Activated T-cell treated with anti-CD3 and anti-CD28 coated beads, Interleukin-2, amount 50 U/mL, for 24 hours (primary cell): Measurements from ENCODE around the gene MRPL40.

Source experiments
- DNase-seq: peaks from one replicate; pipeline ENCODE4 v3.0.0-alpha.2; 2020
- H3K27ac Mint-ChIP-seq: 2 replicates; pipeline ENCODE4 v1.8.0; 2020; ENCODE audit warnings: mild to moderate bottlenecking, mixed read lengths
- H3K27me3 Mint-ChIP-seq: 2 replicates; pipeline ENCODE4 v1.8.0; 2020; ENCODE audit warnings: mixed read lengths
- H3K36me3 Mint-ChIP-seq: 2 replicates; pipeline ENCODE4 v1.8.0; 2020; ENCODE audit warnings: low read depth, mixed read lengths
- H3K4me1 Mint-ChIP-seq: 2 replicates; pipeline ENCODE4 v1.8.0; 2020; ENCODE audit warnings: low read depth, mixed read lengths
- H3K4me3 Mint-ChIP-seq: 2 replicates; pipeline ENCODE4 v1.8.0; 2020; ENCODE audit warnings: mild to moderate bottlenecking, moderate library complexity, mixed read lengths
- H3K9me3 Mint-ChIP-seq: 2 replicates; pipeline ENCODE4 v1.8.0; 2020; ENCODE audit warnings: mixed read lengths

Gene MRPL40

GRCh38 chr22:19455585-19456370 is 23.4 kb downstream of the MRPL40 start:
- Mint-ChIP-seq H3K27me3 (no peaks in the 10 kb centered on the region), H3K4me1 (peaks cover 11% of the 10 kb centered on the region), H3K27ac (peak overlapping the region; percentile 44), H3K4me3 (no peak overlapping the region), H3K36me3 (peaks cover 96% of the 10 kb centered on the region), H3K9me3 (no peaks in the 10 kb centered on the region)
- no peak for DNase-seq

- peaks cover 11% of the 10 kb centered on the region for H3K4me1 Mint-ChIP-seq
- H3K27ac Mint-ChIP-seq = peak overlapping the region; percentile 28
- no peaks in the 10 kb centered on the region for H3K27me3 Mint-ChIP-seq
- DNase-seq = no peak
- peaks cover 96% of the 10 kb centered on the region for H3K36me3 Mint-ChIP-seq
- no peak overlapping the region for H3K4me3 Mint-ChIP-seq
- no peaks in the 10 kb centered on the region for H3K9me3 Mint-ChIP-seq
Observed at GRCh38 chr22:19456541-19456940, 24.2 kb downstream of the MRPL40 start.

- peak overlapping the region; percentile 22 for H3K27ac Mint-ChIP-seq
- no peaks in the 10 kb centered on the region for H3K9me3 Mint-ChIP-seq
- H3K4me3 Mint-ChIP-seq = no peak overlapping the region
- H3K4me1 Mint-ChIP-seq = peaks cover 11% of the 10 kb centered on the region
- no peaks in the 10 kb centered on the region for H3K27me3 Mint-ChIP-seq
- DNase-seq = no peak
- H3K36me3 Mint-ChIP-seq = peaks cover 91% of the 10 kb centered on the region
Observed at GRCh38 chr22:19457828-19458428, 25.6 kb downstream of the MRPL40 start.

GRCh38 chr22:19460036-19460435 is 27.7 kb downstream of the MRPL40 start:
- Mint-ChIP-seq H3K27ac (no peak overlapping the region), H3K9me3 (no peaks in the 10 kb centered on the region), H3K27me3 (no peaks in the 10 kb centered on the region), H3K4me1 (peaks cover 4% of the 10 kb centered on the region), H3K36me3 (peaks cover 90% of the 10 kb centered on the region), H3K4me3 (no peak overlapping the region)
- DNase-seq = no peak

- H3K4me3 Mint-ChIP-seq = no peak overlapping the region
- peaks cover 90% of the 10 kb centered on the region for H3K36me3 Mint-ChIP-seq
- H3K4me1 Mint-ChIP-seq = no peaks in the 10 kb centered on the region
- no peaks in the 10 kb centered on the region for H3K27me3 Mint-ChIP-seq
- H3K9me3 Mint-ChIP-seq = no peaks in the 10 kb centered on the region
- DNase-seq = no peak
- no peak overlapping the region for H3K27ac Mint-ChIP-seq
Observed at GRCh38 chr22:19461506-19461905, 29.2 kb downstream of the MRPL40 start.

GRCh38 chr22:19463008-19463407 is 30.7 kb downstream of the MRPL40 start:
- DNase-seq = no peak
- Mint-ChIP-seq H3K36me3 (peaks cover 91% of the 10 kb centered on the region), H3K27me3 (no peaks in the 10 kb centered on the region), H3K9me3 (no peaks in the 10 kb centered on the region), H3K27ac (no peak overlapping the region), H3K4me1 (no peaks in the 10 kb centered on the region), H3K4me3 (no peak overlapping the region)

- Mint-ChIP-seq H3K4me1 (no peaks in the 10 kb centered on the region), H3K27me3 (no peaks in the 10 kb centered on the region), H3K36me3 (peaks cover 92% of the 10 kb centered on the region), H3K27ac (peak overlapping the region; percentile 23), H3K9me3 (no peaks in the 10 kb centered on the region), H3K4me3 (no peak overlapping the region)
- DNase-seq = no peak
Observed at GRCh38 chr22:19463491-19464469, 31.4 kb downstream of the MRPL40 start.

GRCh38 chr22:19464546-19464945 is 32.2 kb downstream of the MRPL40 start:
- Mint-ChIP-seq H3K36me3 (peaks cover 93% of the 10 kb centered on the region), H3K27ac (no peak overlapping the region), H3K9me3 (no peaks in the 10 kb centered on the region), H3K4me1 (no peaks in the 10 kb centered on the region), H3K4me3 (no peak overlapping the region), H3K27me3 (no peaks in the 10 kb centered on the region)
- no peak for DNase-seq

- peaks cover 94% of the 10 kb centered on the region for H3K36me3 Mint-ChIP-seq
- no peak for DNase-seq
- no peaks in the 10 kb centered on the region for H3K9me3 Mint-ChIP-seq
Observed at GRCh38 chr22:19464975-19465374, 32.6 kb downstream of the MRPL40 start.

GRCh38 chr22:19466126-19466716 is 33.9 kb downstream of the MRPL40 start:
- DNase-seq = no peak
- no peaks in the 10 kb centered on the region for H3K4me1 Mint-ChIP-seq
- H3K27ac Mint-ChIP-seq = no peak overlapping the region
- H3K9me3 Mint-ChIP-seq = no peaks in the 10 kb centered on the region
- no peaks in the 10 kb centered on the region for H3K27me3 Mint-ChIP-seq
- H3K4me3 Mint-ChIP-seq = no peak overlapping the region
- H3K36me3 Mint-ChIP-seq = peaks cover 93% of the 10 kb centered on the region

More at GRCh38 chr22:19464975-19465374, 32.6 kb downstream of the MRPL40 start:
- H3K4me3 Mint-ChIP-seq = no peak overlapping the region
- no peak overlapping the region for H3K27ac Mint-ChIP-seq
- H3K27me3 Mint-ChIP-seq = no peaks in the 10 kb centered on the region
- no peaks in the 10 kb centered on the region for H3K4me1 Mint-ChIP-seq

- Mint-ChIP-seq H3K27ac (no peak overlapping the region), H3K36me3 (peaks cover 95% of the 10 kb centered on the region)
Observed at GRCh38 chr22:19466848-19467752, 34.8 kb downstream of the MRPL40 start.

GRCh38 chr22:19467912-19468311 is 35.6 kb downstream of the MRPL40 start:
- Mint-ChIP-seq H3K27me3 (no peaks in the 10 kb centered on the region), H3K9me3 (no peaks in the 10 kb centered on the region), H3K4me3 (no peak overlapping the region), H3K36me3 (peaks cover 97% of the 10 kb centered on the region), H3K27ac (no peak overlapping the region), H3K4me1 (no peaks in the 10 kb centered on the region)
- no peak for DNase-seq

More at GRCh38 chr22:19466848-19467752, 34.8 kb downstream of the MRPL40 start:
- no peak for DNase-seq
- Mint-ChIP-seq H3K4me3 (no peak overlapping the region), H3K4me1 (no peaks in the 10 kb centered on the region), H3K27me3 (no peaks in the 10 kb centered on the region), H3K9me3 (no peaks in the 10 kb centered on the region)

- H3K36me3 Mint-ChIP-seq = peaks cover 97% of the 10 kb centered on the region
- H3K9me3 Mint-ChIP-seq = no peaks in the 10 kb centered on the region
- H3K27ac Mint-ChIP-seq = no peak overlapping the region
- no peak for DNase-seq
- no peaks in the 10 kb centered on the region for H3K27me3 Mint-ChIP-seq
- H3K4me1 Mint-ChIP-seq = peaks cover 2% of the 10 kb centered on the region
- H3K4me3 Mint-ChIP-seq = no peak overlapping the region
Observed at GRCh38 chr22:19469421-19469820, 37.1 kb downstream of the MRPL40 start.
